HG03521 (cell line): ENCODE results near the gene MAML1.
"Not testable (repeated sequence)": the region's sequence is repeated elsewhere in the genome, so short reads cannot be mapped to it uniquely, and the experiment has no call there.

ENCODE experiments used
- ATAC-seq: cut with Tn5 transposase; IDR thresholded peaks from one replicate; pipeline ENCODE4 v1.9.1; 2021; ENCODE audit warnings: mild to moderate bottlenecking, moderate library complexity; ENCODE audit not compliant: unreplicated experiment

Gene MAML1

GRCh38 chr5:179732918-179733771 lies 523 bp downstream of the MAML1 start:
- peak; percentile 34 for ATAC-seq

DNA sequence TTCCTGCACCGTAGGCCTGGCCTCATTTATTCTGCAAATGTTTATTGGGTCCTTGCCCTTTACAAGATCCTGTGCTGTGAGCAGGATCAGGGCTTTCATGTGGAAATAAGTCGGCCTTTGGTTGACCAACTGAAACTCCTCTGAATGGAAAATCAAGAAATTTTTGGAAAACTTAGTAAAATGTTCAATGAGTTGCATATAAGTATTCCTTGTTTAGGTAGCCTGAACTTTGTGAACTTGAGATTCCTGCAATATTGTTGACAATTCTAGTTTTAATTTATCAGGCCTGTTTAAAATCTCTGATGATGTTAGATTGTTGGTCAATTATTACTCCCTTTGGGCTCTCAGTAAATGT lies 1.1 kb downstream of the MAML1 start:
- no peak for ATAC-seq

DNA sequence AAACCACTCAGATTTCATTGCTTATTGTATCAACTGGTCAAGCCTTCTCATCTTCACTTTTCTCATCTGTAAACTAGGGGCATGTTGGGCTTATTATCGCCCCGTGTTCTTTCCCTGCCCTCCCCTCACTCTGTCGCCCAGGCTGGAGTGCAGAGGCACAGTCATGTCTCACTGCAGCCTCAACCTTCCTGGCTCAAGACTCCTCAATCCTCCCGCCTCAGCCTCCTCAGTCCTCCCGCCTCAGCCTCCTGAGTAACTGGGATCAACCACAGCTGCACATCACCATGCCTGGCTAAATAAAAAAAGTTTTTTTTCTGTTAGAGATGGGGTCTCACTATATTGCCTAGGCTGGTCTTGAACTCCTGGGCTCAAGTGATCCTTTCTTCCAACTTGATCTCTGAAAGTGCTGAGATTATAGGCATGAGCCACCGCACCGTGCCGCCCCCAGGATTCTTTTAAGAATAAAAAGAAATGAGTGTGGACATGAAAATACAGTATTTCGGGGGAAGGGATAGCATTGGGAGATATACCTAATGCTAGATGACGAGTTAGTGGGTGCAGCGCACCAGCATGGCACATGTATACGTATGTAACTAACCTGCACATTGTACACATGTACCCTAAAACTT lies 2.0 kb downstream of the MAML1 start:
- ATAC-seq = no peak

DNA sequence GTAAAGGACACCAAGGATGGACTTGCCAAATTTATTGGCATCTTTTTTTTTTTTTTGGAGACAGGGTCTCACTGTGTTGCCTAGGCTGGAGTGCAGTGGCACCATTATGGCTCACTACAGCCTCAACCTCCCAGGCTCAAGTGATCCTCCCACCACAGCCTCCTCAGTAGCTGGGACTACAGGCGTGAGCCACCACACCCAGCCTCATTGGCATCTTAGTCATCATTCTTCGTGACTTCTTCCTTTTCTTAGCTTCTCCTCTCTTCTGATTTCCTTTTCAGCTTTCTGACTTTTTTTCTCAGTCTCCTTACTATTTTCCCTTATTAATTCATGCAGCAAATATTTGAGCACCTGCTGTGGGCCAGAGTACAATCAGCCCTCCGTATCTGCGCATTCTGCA lies 6.1 kb downstream of the MAML1 start:
- ATAC-seq = no peak

DNA sequence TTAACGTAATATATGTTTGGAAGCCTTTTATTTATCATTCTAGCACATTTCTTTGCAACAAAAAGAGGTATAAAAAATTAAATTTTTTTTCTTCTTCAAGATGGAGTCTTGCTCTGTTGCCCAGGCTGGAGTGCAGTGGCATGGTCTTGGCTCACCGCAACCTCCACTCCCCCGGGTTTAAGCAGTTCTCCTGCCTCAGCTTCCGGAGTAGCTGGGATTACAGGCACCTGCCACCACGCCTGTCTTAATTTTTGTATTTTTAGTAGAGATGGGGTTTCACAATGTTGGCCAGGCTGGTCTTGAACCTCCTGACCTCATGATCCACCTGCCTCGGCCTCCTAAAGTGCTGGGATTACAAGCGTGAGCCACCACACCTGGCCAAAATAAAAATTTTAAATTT lies 11.5 kb downstream of the MAML1 start:
- not testable (repeated sequence) for ATAC-seq

DNA sequence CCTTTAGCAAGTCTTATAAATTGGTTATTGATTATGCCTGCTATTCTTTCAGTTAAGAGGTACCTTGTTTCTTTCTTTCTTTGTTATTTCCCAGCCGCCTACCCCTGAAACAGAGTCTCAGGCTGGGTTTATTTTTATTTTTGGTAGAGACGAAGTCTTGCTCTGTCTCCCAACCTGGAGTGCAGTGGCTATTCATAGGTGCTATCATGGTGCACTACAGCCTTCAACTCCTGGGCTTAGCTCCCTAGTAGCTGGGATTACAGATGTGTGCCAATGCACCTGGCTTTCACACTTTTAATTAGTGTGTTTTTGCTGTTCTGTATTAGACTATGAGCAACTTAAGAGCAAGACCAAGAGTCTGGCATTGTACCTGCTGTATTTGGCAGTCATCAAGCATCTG lies 14.2 kb downstream of the MAML1 start:
- ATAC-seq = no peak

GRCh38 chr5:179747811-179748210 lies 15.2 kb downstream of the MAML1 start:
- ATAC-seq = no peak

- ATAC-seq = no peak
Observed at GRCh38 chr5:179749857-179750508, 17.4 kb downstream of the MAML1 start.

GRCh38 chr5:179753971-179754370 lies 21.3 kb downstream of the MAML1 start:
- ATAC-seq = no peak

DNA sequence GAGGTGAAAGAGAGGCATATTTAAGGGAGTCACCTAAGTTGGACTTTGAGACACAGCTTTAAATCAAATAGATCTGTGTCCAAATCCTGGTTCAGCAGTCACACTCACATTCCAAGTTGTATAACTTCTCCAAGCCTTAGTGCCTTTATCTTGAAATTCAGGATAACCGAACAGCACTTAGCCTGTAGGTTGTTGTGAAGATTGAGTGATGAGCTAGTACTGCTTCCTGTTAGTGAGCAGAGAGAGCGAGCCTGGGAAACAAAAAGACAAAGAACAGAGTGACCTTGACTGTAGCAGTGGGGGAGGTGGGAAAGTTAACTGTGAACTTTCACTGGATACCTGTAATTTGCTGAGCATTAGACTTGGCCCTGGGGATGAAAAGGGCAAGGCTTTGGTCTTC lies 22.4 kb downstream of the MAML1 start:
- ATAC-seq = no peak

GRCh38 chr5:179758955-179759354 lies 26.3 kb downstream of the MAML1 start:
- no peak for ATAC-seq

- no peak for ATAC-seq
Observed at GRCh38 chr5:179759581-179760551, 27.2 kb downstream of the MAML1 start.

GRCh38 chr5:179762079-179762780 lies 29.6 kb downstream of the MAML1 start:
- ATAC-seq = no peak

GRCh38 chr5:179762781-179763176 lies 30.2 kb downstream of the MAML1 start:
- ATAC-seq = no peak

- no peak for ATAC-seq
Observed at GRCh38 chr5:179763215-179763945, 30.8 kb downstream of the MAML1 start.

DNA sequence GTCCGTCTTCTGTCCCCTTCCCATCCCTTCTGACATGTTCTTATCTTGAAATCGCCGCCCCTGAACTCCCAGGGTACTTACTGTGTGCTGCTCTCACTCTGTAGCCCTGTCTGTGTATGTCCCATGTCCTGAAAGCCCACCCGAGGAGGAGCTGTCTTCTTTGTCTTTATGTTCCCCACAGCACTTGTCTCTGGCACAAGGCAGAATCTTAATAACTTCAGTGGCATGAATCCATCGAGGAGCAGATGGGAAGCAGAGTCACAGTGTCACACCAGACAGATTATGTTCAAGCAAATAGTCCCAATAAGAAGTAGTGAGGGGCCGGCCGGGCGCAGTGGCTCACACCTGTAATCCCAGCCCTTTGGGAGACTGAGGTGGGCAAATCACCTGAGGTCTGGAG lies 31.4 kb downstream of the MAML1 start:
- no peak for ATAC-seq

DNA sequence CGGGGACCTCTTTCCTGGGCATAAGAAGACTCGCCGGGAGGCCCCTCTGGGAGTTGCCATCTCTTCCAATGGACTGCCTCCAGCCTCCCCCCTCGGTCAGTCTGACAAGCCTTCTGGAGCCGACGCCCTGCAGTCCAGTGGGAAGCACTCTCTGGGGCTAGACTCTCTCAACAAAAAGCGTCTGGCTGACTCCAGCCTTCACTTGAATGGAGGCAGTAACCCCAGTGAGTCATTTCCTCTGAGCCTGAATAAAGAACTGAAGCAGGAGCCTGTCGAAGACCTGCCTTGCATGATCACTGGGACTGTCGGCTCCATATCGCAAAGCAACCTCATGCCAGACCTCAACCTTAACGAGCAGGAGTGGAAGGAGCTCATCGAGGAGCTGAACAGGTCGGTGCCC lies 32.8 kb downstream of the MAML1 start:
- no peak for ATAC-seq

GRCh38 chr5:179766021-179766725 lies 33.6 kb downstream of the MAML1 start:
- ATAC-seq = no peak
